ENCODE measurements around the gene COL6A1.

Gene COL6A1

DNA sequence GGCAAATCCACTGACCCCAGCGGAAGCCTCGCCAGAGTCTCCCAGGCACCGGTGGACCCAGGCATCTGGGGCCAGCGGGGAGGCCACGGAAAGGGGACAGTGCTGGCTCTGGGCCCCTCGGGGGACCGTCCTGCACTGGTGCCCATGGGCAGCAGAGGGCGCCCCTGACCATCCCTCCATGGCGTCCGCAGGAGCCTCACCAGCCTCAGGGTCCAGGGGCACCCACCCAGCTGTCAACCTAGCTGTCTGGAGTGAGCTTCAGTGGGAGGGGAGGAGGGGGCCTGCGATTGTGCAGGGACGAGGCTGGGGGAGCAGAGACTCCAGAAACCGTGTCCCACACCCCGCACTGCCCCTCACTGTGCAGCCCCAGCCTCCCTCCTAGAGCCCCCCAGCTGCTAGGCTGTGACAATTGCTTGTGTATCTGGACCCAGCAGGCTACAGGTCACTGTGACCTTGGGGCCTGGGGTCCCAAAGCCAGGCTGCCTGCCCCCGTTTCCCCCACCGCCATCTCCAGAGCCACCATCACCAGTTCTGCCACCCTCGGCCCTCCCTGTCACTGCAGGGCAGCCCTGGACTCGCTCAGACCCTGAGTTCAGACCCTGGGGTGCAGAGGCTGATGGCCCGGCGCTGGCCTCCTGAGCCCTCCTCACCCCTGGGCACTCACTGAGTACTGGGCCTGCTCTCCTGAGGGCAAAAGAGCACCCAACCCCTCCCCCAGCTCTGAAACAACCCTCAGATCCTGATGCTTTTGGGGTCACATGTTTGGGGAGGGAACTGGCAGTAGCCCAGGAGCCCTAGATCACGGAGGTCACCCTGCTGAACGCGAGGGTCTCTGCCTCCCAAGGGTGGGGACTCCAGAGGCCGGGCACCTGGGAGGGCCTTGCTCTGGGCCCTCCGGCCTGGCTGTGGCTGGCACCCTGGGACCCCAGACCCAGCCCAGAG lies 10.6 kb upstream of the COL6A1 start:
- H3K9me3 ChIP-seq (ENCODE audit: insufficient read depth, low read length, severe bottlenecking) = no peaks in the 10 kb centered on the region
- 0 out of 2 replicates have a peak overlapping the region, but pooled peaks have one; percentile 42 for H2AFZ ChIP-seq (ENCODE audit: low read depth, low read length)
- ATAC-seq (ENCODE audit: insufficient read depth, low read depth) (peak; percentile 65), DNase-seq (peak; percentile 60)
- H3K27me3 ChIP-seq (ENCODE audit: insufficient read depth, low read length, poor library complexity) = no peaks in the 10 kb centered on the region
- H3K4me2 ChIP-seq (ENCODE audit: insufficient read depth, low read length) = no peak overlapping the region
- H3K4me1 ChIP-seq (ENCODE audit: insufficient read depth, low read length) = peaks cover 22% of the 10 kb centered on the region
- no peaks in the 10 kb centered on the region for H3K36me3 ChIP-seq (ENCODE audit: insufficient read depth, low read length)
- H3K4me3 ChIP-seq (ENCODE audit: low read depth in 1 of 2, low read length in 2 of 2) = no peak overlapping the region
- TF ChIP-seq EZH2 (IDR thresholded peaks at IDR 0.05; ENCODE audit: borderline replicate concordance, low read depth, low read length, severe bottlenecking) = no peak
- TF ChIP-seq, protein P1, sequence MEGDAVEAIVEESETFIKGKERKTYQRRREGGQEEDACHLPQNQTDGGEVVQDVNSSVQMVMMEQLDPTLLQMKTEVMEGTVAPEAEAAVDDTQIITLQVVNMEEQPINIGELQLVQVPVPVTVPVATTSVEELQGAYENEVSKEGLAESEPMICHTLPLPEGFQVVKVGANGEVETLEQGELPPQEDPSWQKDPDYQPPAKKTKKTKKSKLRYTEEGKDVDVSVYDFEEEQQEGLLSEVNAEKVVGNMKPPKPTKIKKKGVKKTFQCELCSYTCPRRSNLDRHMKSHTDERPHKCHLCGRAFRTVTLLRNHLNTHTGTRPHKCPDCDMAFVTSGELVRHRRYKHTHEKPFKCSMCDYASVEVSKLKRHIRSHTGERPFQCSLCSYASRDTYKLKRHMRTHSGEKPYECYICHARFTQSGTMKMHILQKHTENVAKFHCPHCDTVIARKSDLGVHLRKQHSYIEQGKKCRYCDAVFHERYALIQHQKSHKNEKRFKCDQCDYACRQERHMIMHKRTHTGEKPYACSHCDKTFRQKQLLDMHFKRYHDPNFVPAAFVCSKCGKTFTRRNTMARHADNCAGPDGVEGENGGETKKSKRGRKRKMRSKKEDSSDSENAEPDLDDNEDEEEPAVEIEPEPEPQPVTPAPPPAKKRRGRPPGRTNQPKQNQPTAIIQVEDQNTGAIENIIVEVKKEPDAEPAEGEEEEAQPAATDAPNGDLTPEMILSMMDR (IDR thresholded peaks at IDR 0.05; ENCODE audit: borderline replicate concordance, extremely low read depth, low read length, poor library complexity, severe bottlenecking) = peak; percentile 91
- no peaks in the 10 kb centered on the region for H4K20me1 ChIP-seq (ENCODE audit: insufficient read depth, low read length)
- H3K79me2 ChIP-seq (ENCODE audit: insufficient read depth, low read length) = no peaks in the 10 kb centered on the region
- H3K9ac ChIP-seq (ENCODE audit: low read depth, low read length) = no peak overlapping the region
- H3K27ac ChIP-seq (ENCODE audit: low read length) = no peak overlapping the region

DNA sequence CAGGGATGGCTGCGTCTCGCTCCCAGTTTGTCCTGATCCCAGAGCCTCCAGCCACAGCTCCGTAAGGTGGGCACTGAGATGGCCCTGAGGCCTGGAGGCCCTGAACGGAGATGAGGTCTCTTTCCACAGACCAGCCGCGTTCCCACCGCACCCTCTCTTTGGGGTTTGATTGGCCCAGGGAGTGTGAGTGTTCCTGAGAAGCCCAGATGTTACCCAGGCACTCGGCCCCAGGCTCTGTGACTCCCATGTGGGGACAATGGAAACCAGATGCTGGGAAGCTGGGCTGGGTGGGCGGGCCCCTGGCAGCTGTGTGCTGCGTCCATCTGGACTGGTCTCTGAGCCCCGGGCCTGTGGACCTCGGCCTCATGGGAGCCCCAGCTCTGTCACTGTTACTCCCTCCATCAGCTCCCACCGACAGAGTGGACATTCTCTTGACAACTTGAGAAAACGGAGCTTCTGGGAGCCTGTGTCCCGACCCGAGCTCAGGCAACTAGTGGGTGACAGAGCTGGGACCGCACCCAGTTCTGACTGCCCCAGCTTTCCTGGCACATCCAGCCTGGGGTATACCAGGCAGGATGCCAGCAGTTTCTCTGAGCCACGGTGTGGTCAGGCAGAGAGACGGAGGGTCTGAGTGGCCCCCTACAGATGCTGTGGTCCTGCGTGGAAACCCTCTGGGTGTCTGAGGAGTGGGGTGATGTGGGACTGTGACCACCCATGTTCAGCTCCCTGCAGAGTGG lies 9.8 kb upstream of the COL6A1 start:
- Histone ChIP-seq H3K4me3 (ENCODE audit: low read depth in 1 of 2, low read length in 2 of 2) (no peak overlapping the region), H2AFZ (ENCODE audit: low read depth, low read length) (no peak overlapping the region), H3K36me3 (ENCODE audit: insufficient read depth, low read length) (no peaks in the 10 kb centered on the region), H3K9me3 (ENCODE audit: insufficient read depth, low read length, severe bottlenecking) (no peaks in the 10 kb centered on the region), H3K27ac (ENCODE audit: low read length) (no peak overlapping the region), H4K20me1 (ENCODE audit: insufficient read depth, low read length) (no peaks in the 10 kb centered on the region), H3K9ac (ENCODE audit: low read depth, low read length) (no peak overlapping the region), H3K4me1 (ENCODE audit: insufficient read depth, low read length) (peaks cover 22% of the 10 kb centered on the region), H3K27me3 (ENCODE audit: insufficient read depth, low read length, poor library complexity) (no peaks in the 10 kb centered on the region), H3K4me2 (ENCODE audit: insufficient read depth, low read length) (no peak overlapping the region), H3K79me2 (ENCODE audit: insufficient read depth, low read length) (no peaks in the 10 kb centered on the region)
- TF ChIP-seq, protein P1 (IDR thresholded peaks at IDR 0.05; ENCODE audit: borderline replicate concordance, extremely low read depth, low read length, poor library complexity, severe bottlenecking) = no peak
- TF ChIP-seq EZH2 (IDR thresholded peaks at IDR 0.05; ENCODE audit: borderline replicate concordance, low read depth, low read length, severe bottlenecking) = no peak
- DNase-seq (no peak), ATAC-seq (ENCODE audit: insufficient read depth, low read depth) (no peak)

DNA sequence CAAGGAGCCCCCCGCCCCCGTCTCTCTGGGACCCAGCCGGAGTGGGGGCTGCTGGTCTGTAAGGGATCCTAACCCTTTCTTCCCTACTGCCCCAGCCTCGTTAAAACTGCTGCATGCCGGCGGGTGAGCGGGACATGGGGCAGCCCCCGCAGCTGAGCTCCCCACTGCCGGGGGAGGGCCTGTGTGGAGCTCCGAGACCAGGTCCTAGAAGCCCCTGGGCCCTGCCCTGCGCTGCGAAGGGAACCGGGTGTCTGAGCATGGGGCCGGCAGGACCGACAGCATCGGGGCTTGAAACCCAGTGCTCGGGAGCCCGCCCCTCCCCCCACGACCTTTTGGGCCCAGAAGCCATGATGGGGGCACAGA lies 9.2 kb upstream of the COL6A1 start:
- Histone ChIP-seq H3K9me3 (ENCODE audit: insufficient read depth, low read length, severe bottlenecking) (no peaks in the 10 kb centered on the region), H3K9ac (ENCODE audit: low read depth, low read length) (no peak overlapping the region), H3K4me2 (ENCODE audit: insufficient read depth, low read length) (no peak overlapping the region), H3K27ac (ENCODE audit: low read length) (no peak overlapping the region), H3K4me3 (ENCODE audit: low read depth in 1 of 2, low read length in 2 of 2) (no peak overlapping the region), H3K27me3 (ENCODE audit: insufficient read depth, low read length, poor library complexity) (no peaks in the 10 kb centered on the region), H3K4me1 (ENCODE audit: insufficient read depth, low read length) (peaks cover 22% of the 10 kb centered on the region), H3K36me3 (ENCODE audit: insufficient read depth, low read length) (no peaks in the 10 kb centered on the region), H3K79me2 (ENCODE audit: insufficient read depth, low read length) (no peaks in the 10 kb centered on the region), H2AFZ (ENCODE audit: low read depth, low read length) (no peak overlapping the region), H4K20me1 (ENCODE audit: insufficient read depth, low read length) (no peaks in the 10 kb centered on the region)
- ATAC-seq (ENCODE audit: insufficient read depth, low read depth) (no peak), DNase-seq (no peak)
- TF ChIP-seq, protein P1 (IDR thresholded peaks at IDR 0.05; ENCODE audit: borderline replicate concordance, extremely low read depth, low read length, poor library complexity, severe bottlenecking) = no peak
- no peak for TF ChIP-seq EZH2 (IDR thresholded peaks at IDR 0.05; ENCODE audit: borderline replicate concordance, low read depth, low read length, severe bottlenecking)
